IMR-90 (cell line): ENCODE results near the gene ST3GAL3. TPM values are rescaled to one million over a fixed set of nuclear protein-coding genes. Genes with fewer than 3 reads are reported as not detected.

Experiments used
- ATAC-seq: fragments of 200-7000 bp; cut with Tn5 transposase; 2 replicates; pipeline ENCODE4 v1.9.1; 2020; ENCODE audit warnings: low read depth, mild to moderate bottlenecking, moderate library complexity
- BruUV-seq: library from RNA; stranded (reverse); fragments of 400-500 nt; replicated peaks from 2 replicates; lab custom pipeline; 2021; lab: Mats Ljungman, UMichigan
- CTCF ChIA-PET: fragments of 300-600 bp; formaldehyde crosslinking; extraction: SDS; loops from one replicate; lab custom pipeline; 2021; ENCODE audit warnings: antibody characterized with exemption; lab: Yijun Ruan, JAX
- POLR2A ChIA-PET: fragments of 300-600 bp; sonication (Branson Sonifier 250); formaldehyde crosslinking; loops from one replicate; lab custom pipeline; 2022; ENCODE audit warnings: antibody characterized with exemption; ENCODE audit not compliant: unreplicated experiment; lab: Charles Lee
- DNase-seq: peaks from one replicate; pipeline ENCODE4 v3.0.0; 2013
- H2AFZ ChIP-seq: replicated peaks from 2 replicates; pipeline ENCODE3; 2013; ENCODE audit warnings: low read length, mild to moderate bottlenecking; ENCODE audit not compliant: poor library complexity
- H2AK5ac ChIP-seq: 2 replicates; pipeline ENCODE4 v1.6.1; 2013; ENCODE audit warnings: low read depth, low read length, inconsistent platforms
- H2AK9ac ChIP-seq: replicated peaks from 2 replicates; pipeline ENCODE3; 2013; ENCODE audit warnings: mild to moderate bottlenecking, low read depth, low read length, moderate library complexity; ENCODE audit not compliant: poor library complexity
- H2BK120ac ChIP-seq: 2 replicates; pipeline ENCODE4 v1.6.1; 2013; ENCODE audit warnings: low read depth, low read length, inconsistent platforms
- H2BK15ac ChIP-seq: 3 replicates; pipeline ENCODE4 v1.6.1; 2013; ENCODE audit warnings: low read depth, low read length, inconsistent platforms
- H2BK20ac ChIP-seq: 2 replicates; pipeline ENCODE4 v1.6.1; 2013; ENCODE audit warnings: low read depth, mild to moderate bottlenecking, inconsistent platforms, low read length, moderate library complexity
- H2BK5ac ChIP-seq: 2 replicates; pipeline ENCODE4 v1.6.1; 2013; ENCODE audit warnings: mild to moderate bottlenecking, low read depth, low read length, inconsistent platforms; ENCODE audit not compliant: poor library complexity, severe bottlenecking
- H3K14ac ChIP-seq: replicated peaks from 2 replicates; pipeline ENCODE4 v1.6.1; 2013; ENCODE audit warnings: low read depth, low read length, inconsistent platforms
- H3K18ac ChIP-seq: 2 replicates; pipeline ENCODE4 v1.6.1; 2013; ENCODE audit warnings: low read depth, low read length, control low read depth
- H3K23ac ChIP-seq: 2 replicates; pipeline ENCODE4 v1.6.1; 2013; ENCODE audit warnings: low read depth, low read length, inconsistent platforms
- H3K27ac ChIP-seq: 2 replicates; pipeline ENCODE4 v1.5.1; 2013; ENCODE audit warnings: mild to moderate bottlenecking, control low read depth, low read length; ENCODE audit not compliant: insufficient read depth
- H3K27me3 ChIP-seq: 2 replicates; pipeline ENCODE4 v1.6.1; 2013; ENCODE audit warnings: low read length; ENCODE audit not compliant: control insufficient read depth, insufficient read depth
- H3K36me3 ChIP-seq: 2 replicates; pipeline ENCODE4 v1.6.1; 2013; ENCODE audit warnings: low read length, mixed read lengths; ENCODE audit not compliant: control insufficient read depth, insufficient read depth
- H3K4ac ChIP-seq: 2 replicates; pipeline ENCODE4 v1.6.1; 2013; ENCODE audit warnings: low read depth, low read length, inconsistent platforms
- H3K4me1 ChIP-seq: 2 replicates; pipeline ENCODE4 v1.6.1; 2013; ENCODE audit warnings: low read length, mixed read lengths; ENCODE audit not compliant: control insufficient read depth, insufficient read depth
- H3K4me2 ChIP-seq: 2 replicates; pipeline ENCODE4 v1.6.1; 2013; ENCODE audit warnings: low read depth, mild to moderate bottlenecking, control low read depth, low read length, moderate library complexity
- H3K4me3 ChIP-seq: 2 replicates; pipeline ENCODE4 v1.5.1; 2013; ENCODE audit warnings: low read depth, mild to moderate bottlenecking, control low read depth, low read length, moderate library complexity; ENCODE audit not compliant: insufficient read depth
- H3K56ac ChIP-seq: 2 replicates; pipeline ENCODE4 v1.6.1; 2013; ENCODE audit warnings: low read length, inconsistent platforms; ENCODE audit not compliant: insufficient read depth; ENCODE audit errors: extremely low read depth
- H3K79me1 ChIP-seq, 2 experiments: 2 replicates each; pipeline ENCODE4 v1.6.1; 2013; ENCODE audit warnings: low read length in 2 of 2, inconsistent platforms in 1 of 2, low read depth in 1 of 2
- H3K9ac ChIP-seq: 2 replicates; pipeline ENCODE4 v1.6.1; 2013; ENCODE audit warnings: low read depth, low read length, control low read depth
- H3K9me1 ChIP-seq: 2 replicates; pipeline ENCODE4 v1.6.1; 2013; ENCODE audit warnings: low read length, inconsistent platforms; ENCODE audit not compliant: insufficient read depth
- H3K9me3 ChIP-seq: 2 replicates; pipeline ENCODE4 v1.6.1; 2013; ENCODE audit warnings: low read length; ENCODE audit not compliant: control insufficient read depth, insufficient read depth
- H4K20me1 ChIP-seq: 2 replicates; pipeline ENCODE4 v1.6.1; 2013; ENCODE audit warnings: low read length, inconsistent platforms; ENCODE audit not compliant: insufficient read depth
- H4K5ac ChIP-seq: 2 replicates; pipeline ENCODE4 v1.6.1; 2013; ENCODE audit warnings: mild to moderate bottlenecking, low read depth, low read length, control low read depth
- H4K8ac ChIP-seq, 2 experiments: 2 replicates each; pipeline ENCODE4 v1.6.1; 2013; ENCODE audit warnings: low read depth in 2 of 2, low read length in 2 of 2, control low read depth in 1 of 2, inconsistent platforms in 1 of 2
- H4K91ac ChIP-seq: 2 replicates; pipeline ENCODE4 v1.6.1; 2013; ENCODE audit warnings: low read depth, low read length, inconsistent platforms; ENCODE audit not compliant: insufficient read depth
- FOS ChIP-seq: fragments of 150-350 bp; IDR thresholded peaks from 2 replicates; pipeline ENCODE4 v1.6.1; 2016; ENCODE audit warnings: low read depth, low read length
- MXI1 ChIP-seq: IDR thresholded peaks from 2 replicates; pipeline ENCODE4 v1.6.1; 2012; ENCODE audit warnings: low read depth, mild to moderate bottlenecking, low read length, moderate library complexity, borderline replicate concordance
- POLR2A ChIP-seq: IDR thresholded peaks from 2 replicates; pipeline ENCODE4 v1.6.1; 2012; ENCODE audit warnings: mild to moderate bottlenecking, low read depth, low read length
- RCOR1 ChIP-seq: IDR thresholded peaks from 2 replicates; pipeline ENCODE4 v1.6.1; 2012; ENCODE audit warnings: mild to moderate bottlenecking, low read length, improper control_type of control experiment; ENCODE audit not compliant: insufficient replicate concordance
- SMC3 ChIP-seq: fragments of 150-350 bp; IDR thresholded peaks from 2 replicates; pipeline ENCODE4 v1.6.1; 2016; ENCODE audit warnings: low read depth, mild to moderate bottlenecking, antibody characterized with exemption, low read length, moderate library complexity
- WGBS, 2 experiments: methylation state at CpG; one replicate each; pipeline versions ENCODE4 v1.1.5 to v1.1.7; 2013; ENCODE audit warnings: missing lambda C conversion rate in 2 of 2; ENCODE audit not compliant: insufficient read length in 1 of 2; ENCODE audit errors: extremely low coverage in 2 of 2; 5-methylcytosine and 5-hydroxymethylcytosine counted together
- dilution Hi-C: fragments of 300-500 bp; cut with HindIII; formaldehyde crosslinking; loops from one replicate; pipeline ENCODE4 v1.14.3; 2018; ENCODE audit warnings: low sequenced_read_pairs; ENCODE audit not compliant: unreplicated experiment
- in situ Hi-C: fragments of 300-500 bp; cut with MboI; formaldehyde crosslinking; loops from 3 replicates; pipeline ENCODE4 v1.14.3; 2019; ENCODE audit warnings: low sequenced_read_pairs, inconsistent platforms, mixed read lengths
- intact Hi-C: fragments of 100-400 bp; cut with micrococcal nuclease; formaldehyde crosslinking; loops from 2 replicates; pipeline ENCODE4 v1.10.0; 2022
- polyA plus RNA-seq, 3 experiments: library from polyadenylated mRNA; depleted of rRNA; stranded (reverse); fragments of >200 nt; gene quantifications; 2 replicates each; pipeline ENCODE4 v1.2.3, GENCODE V29; 2012; ENCODE audit warnings: low replicate concordance in 1 of 3
- total RNA-seq: library from RNA; depleted of rRNA; stranded (reverse); fragments of >200 nt; gene quantifications from 2 replicates; pipeline ENCODE4 v1.2.3, GENCODE V29; 2012
- TF ChIP-seq, protein P1 (sequence below): fragments of 150-350 bp; IDR thresholded peaks from 2 replicates; pipeline ENCODE4 v1.6.1; 2017; ENCODE audit warnings: mild to moderate bottlenecking, antibody characterized with exemption, low read length, low read depth
- TF ChIP-seq, protein P2 (sequence below): fragments of 150-350 bp; IDR thresholded peaks from 2 replicates; pipeline ENCODE4 v1.6.1; 2016; ENCODE audit warnings: low read depth, mild to moderate bottlenecking, low read length, moderate library complexity, borderline replicate concordance

The ST3GAL3 gene
- total and polyA plus RNA-seq, 2 of the 4 experiments (the other 2 are of a cell fraction) = 12.0 to 14.8 TPM

GRCh38 chr1:43858324-43858723, 151.0 kb downstream of the ST3GAL3 start:
- Histone ChIP-seq H3K36me3 (no peaks in the 10 kb centered on the region), H3K18ac (no peak overlapping the region), H3K4ac (peak overlapping the region; percentile 21; the same call in 1 of the 2 replicates), H4K20me1 (peaks cover 50% of the 10 kb centered on the region), H2BK120ac (no peak overlapping the region), H2BK15ac (no peak overlapping the region), H3K27me3 (no peaks in the 10 kb centered on the region), H3K27ac (no peak overlapping the region), H3K4me3 (no peak overlapping the region), H3K9ac (no peak overlapping the region), H3K9me1 (peaks cover 34% of the 10 kb centered on the region), H2AK5ac (peak overlapping the region; percentile 46; the same call in 1 of the 2 replicates), H2BK20ac (no peak overlapping the region), H4K91ac (no peak overlapping the region), H2BK5ac (no peak overlapping the region), H3K4me2 (no peak overlapping the region; the same call in 1 of the 2 replicates), H3K23ac (no peak overlapping the region; the same call in 1 of the 2 replicates), H2AFZ (peak overlapping the region; percentile 52), H3K9me3 (no peaks in the 10 kb centered on the region), H3K4me1 (peaks cover 17% of the 10 kb centered on the region), H4K8ac (no peak overlapping the region), H4K5ac (no peak overlapping the region), H2AK9ac (peak overlapping the region; percentile 4), H3K14ac (no peak overlapping the region), H3K79me1 (peaks cover 14 to 54% of the 10 kb centered on the region in 2 experiments), H3K56ac (no peak overlapping the region)
- peak; percentile 99 for DNase-seq
- peak; percentile 98 for ATAC-seq
- 0% methylated on average over 1 of the region's 2 CpGs; no CpG with 5 or more reads in 1 of the 2 experiments for WGBS, 2 experiments
- ChIA-PET POLR2A (interaction anchor here (0.6 kb wide), 1 partner anchor 490 kb away, joined by 4 read pairs; no protein-coding TSS in a partner anchor), CTCF (interaction anchor here (1.4 kb wide), 1 partner anchor 95 kb away, joined by 5 read pairs; no protein-coding TSS in a partner anchor)
- TF ChIP-seq MXI1 = peak; percentile 88
- TF ChIP-seq, protein P1, sequence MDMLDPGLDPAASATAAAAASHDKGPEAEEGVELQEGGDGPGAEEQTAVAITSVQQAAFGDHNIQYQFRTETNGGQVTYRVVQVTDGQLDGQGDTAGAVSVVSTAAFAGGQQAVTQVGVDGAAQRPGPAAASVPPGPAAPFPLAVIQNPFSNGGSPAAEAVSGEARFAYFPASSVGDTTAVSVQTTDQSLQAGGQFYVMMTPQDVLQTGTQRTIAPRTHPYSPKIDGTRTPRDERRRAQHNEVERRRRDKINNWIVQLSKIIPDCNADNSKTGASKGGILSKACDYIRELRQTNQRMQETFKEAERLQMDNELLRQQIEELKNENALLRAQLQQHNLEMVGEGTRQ = peak; percentile 87
- TF ChIP-seq RCOR1 = peak; percentile 51
- TF ChIP-seq SMC3 = no peak
- TF ChIP-seq POLR2A = no peak
- 0 out of 2 replicates have a peak, but pooled peaks have one; percentile 15 for TF ChIP-seq FOS
- TF ChIP-seq, protein P2, sequence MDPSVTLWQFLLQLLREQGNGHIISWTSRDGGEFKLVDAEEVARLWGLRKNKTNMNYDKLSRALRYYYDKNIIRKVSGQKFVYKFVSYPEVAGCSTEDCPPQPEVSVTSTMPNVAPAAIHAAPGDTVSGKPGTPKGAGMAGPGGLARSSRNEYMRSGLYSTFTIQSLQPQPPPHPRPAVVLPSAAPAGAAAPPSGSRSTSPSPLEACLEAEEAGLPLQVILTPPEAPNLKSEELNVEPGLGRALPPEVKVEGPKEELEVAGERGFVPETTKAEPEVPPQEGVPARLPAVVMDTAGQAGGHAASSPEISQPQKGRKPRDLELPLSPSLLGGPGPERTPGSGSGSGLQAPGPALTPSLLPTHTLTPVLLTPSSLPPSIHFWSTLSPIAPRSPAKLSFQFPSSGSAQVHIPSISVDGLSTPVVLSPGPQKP = no peak
- in situ Hi-C loops (no loop called here), intact Hi-C loops (no loop called here), dilution Hi-C loops (no loop called here)
- no TSS peak for BruUV-seq
